ENCODE data around the gene SCAMP4. TPM values are rescaled to one million over a fixed set of nuclear protein-coding genes. Genes with fewer than 3 reads are reported as not detected.

The SCAMP4 gene
- polyA plus RNA-seq, 1 donor from 2014 or later: 12.7 TPM

DNA sequence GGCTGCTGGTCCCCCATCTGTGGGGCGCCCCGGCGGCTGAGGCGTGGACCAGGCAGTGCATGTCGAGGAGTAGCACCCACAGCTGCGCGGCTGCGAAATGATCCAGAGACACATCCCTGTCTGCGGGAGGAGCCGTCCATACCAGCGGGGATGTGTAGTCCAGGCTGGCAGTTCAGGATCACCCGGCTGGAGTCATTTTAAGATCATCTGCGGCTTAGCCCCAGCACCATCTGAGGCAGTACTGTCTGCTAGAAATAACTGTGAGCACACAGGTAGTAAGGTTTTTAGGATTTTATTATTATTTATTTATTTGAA lies 3.1 kb downstream of the SCAMP4 start:
- Histone ChIP-seq H3K4me2 (ENCODE audit: low read length) (no peak overlapping the region), H3K79me2 (replicated peaks; ENCODE audit: insufficient read depth, low read length) (peaks cover 12% of the 10 kb centered on the region), H2AFZ (ENCODE audit: low read depth, low read length) (no peak overlapping the region), H3K4me3 (ENCODE audit: low read length) (no peak overlapping the region), H3K9me2 (ENCODE audit: insufficient read depth, low read length) (no peaks in the 10 kb centered on the region), H4K20me1 (ENCODE audit: insufficient read depth) (no peaks in the 10 kb centered on the region), H3K27me3 (ENCODE audit: insufficient read depth, low read depth, low read length) (no peaks in the 10 kb centered on the region), H3K9me3 (ENCODE audit: low read length) (no peaks in the 10 kb centered on the region), H3K27ac (ENCODE audit: low read length) (no peak overlapping the region), H3K36me3 (ENCODE audit: insufficient read depth, low read length) (no peaks in the 10 kb centered on the region), H3F3A (ENCODE audit: insufficient read depth, low read length, poor library complexity, severe bottlenecking) (no peaks in the 10 kb centered on the region), H3K9ac (ENCODE audit: low read length) (no peak overlapping the region)
- no peak for TF ChIP-seq SMC3 (conservative IDR thresholded peaks at IDR 0.05; ENCODE audit: poor library complexity)
- TF ChIP-seq POLR2AphosphoS5 (IDR thresholded peaks at IDR 0.05): no peak
- no peak for TF ChIP-seq REST (IDR thresholded peaks at IDR 0.05; ENCODE audit: borderline replicate concordance)
- TF ChIP-seq EZH2 (IDR thresholded peaks at IDR 0.05; ENCODE audit: borderline replicate concordance, insufficient read depth, low read length, poor library complexity, severe bottlenecking): no peak
- TF ChIP-seq RAD21 (conservative IDR thresholded peaks at IDR 0.05): no peak
- no peak for TF ChIP-seq MXI1 (conservative IDR thresholded peaks at IDR 0.05; ENCODE audit: poor library complexity, severe bottlenecking)
- TF ChIP-seq EP300 (conservative IDR thresholded peaks at IDR 0.05; ENCODE audit: poor library complexity, severe bottlenecking): no peak
- TF ChIP-seq, protein P1, sequence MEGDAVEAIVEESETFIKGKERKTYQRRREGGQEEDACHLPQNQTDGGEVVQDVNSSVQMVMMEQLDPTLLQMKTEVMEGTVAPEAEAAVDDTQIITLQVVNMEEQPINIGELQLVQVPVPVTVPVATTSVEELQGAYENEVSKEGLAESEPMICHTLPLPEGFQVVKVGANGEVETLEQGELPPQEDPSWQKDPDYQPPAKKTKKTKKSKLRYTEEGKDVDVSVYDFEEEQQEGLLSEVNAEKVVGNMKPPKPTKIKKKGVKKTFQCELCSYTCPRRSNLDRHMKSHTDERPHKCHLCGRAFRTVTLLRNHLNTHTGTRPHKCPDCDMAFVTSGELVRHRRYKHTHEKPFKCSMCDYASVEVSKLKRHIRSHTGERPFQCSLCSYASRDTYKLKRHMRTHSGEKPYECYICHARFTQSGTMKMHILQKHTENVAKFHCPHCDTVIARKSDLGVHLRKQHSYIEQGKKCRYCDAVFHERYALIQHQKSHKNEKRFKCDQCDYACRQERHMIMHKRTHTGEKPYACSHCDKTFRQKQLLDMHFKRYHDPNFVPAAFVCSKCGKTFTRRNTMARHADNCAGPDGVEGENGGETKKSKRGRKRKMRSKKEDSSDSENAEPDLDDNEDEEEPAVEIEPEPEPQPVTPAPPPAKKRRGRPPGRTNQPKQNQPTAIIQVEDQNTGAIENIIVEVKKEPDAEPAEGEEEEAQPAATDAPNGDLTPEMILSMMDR (IDR thresholded peaks at IDR 0.05; ENCODE audit: poor library complexity, severe bottlenecking): no peak
- no peak for TF ChIP-seq TAF1 (IDR thresholded peaks at IDR 0.05; ENCODE audit: low read depth)

GRCh38 chr19:1909761-1910080 lies 4.5 kb downstream of the SCAMP4 start:
- H3K4me2 ChIP-seq (ENCODE audit: low read length): no peak overlapping the region
- H2AFZ ChIP-seq (ENCODE audit: low read depth, low read length): no peak overlapping the region
- no peak overlapping the region for H3K27ac ChIP-seq (ENCODE audit: low read length)
- TF ChIP-seq EZH2 (IDR thresholded peaks at IDR 0.05; ENCODE audit: borderline replicate concordance, insufficient read depth, low read length, poor library complexity, severe bottlenecking) (no peak), REST (IDR thresholded peaks at IDR 0.05; ENCODE audit: borderline replicate concordance) (no peak), SMC3 (conservative IDR thresholded peaks at IDR 0.05; ENCODE audit: poor library complexity) (no peak)
- H3K36me3 ChIP-seq (ENCODE audit: insufficient read depth, low read length): no peaks in the 10 kb centered on the region
- H3K9me3 ChIP-seq (ENCODE audit: low read length): no peaks in the 10 kb centered on the region
- no peaks in the 10 kb centered on the region for H3F3A ChIP-seq (ENCODE audit: insufficient read depth, low read length, poor library complexity, severe bottlenecking)
- H3K9ac ChIP-seq (ENCODE audit: low read length): no peak overlapping the region
- peaks cover 12% of the 10 kb centered on the region for H3K79me2 ChIP-seq (replicated peaks; ENCODE audit: insufficient read depth, low read length)
- no peak overlapping the region for H3K4me3 ChIP-seq (ENCODE audit: low read length)
- H4K20me1 ChIP-seq (ENCODE audit: insufficient read depth): peaks cover 3% of the 10 kb centered on the region
- H3K27me3 ChIP-seq (ENCODE audit: insufficient read depth, low read depth, low read length): no peaks in the 10 kb centered on the region
- H3K9me2 ChIP-seq (ENCODE audit: insufficient read depth, low read length): no peaks in the 10 kb centered on the region
